Activated CD8-positive, alpha-beta T cell treated with anti-CD3 and anti-CD28 coated beads for 36 hours (primary cell): ENCODE measurements around the gene DHX16. TPM values are rescaled to one million over a fixed set of nuclear protein-coding genes. Genes with fewer than 3 reads are reported as not detected.

Experiments
- ATAC-seq: fragments of 200-7000 bp; cut with Tn5 transposase; one replicate; pipeline ENCODE4 v1.10.0; 2021; ENCODE audit warnings: mild to moderate bottlenecking, moderate library complexity
- CTCF ChIA-PET: fragments of 350-600 bp; sonication (Branson Sonifier 250); formaldehyde crosslinking; loops from one replicate; lab custom pipeline; 2021; ENCODE audit warnings: antibody characterized with exemption; lab: Charles Lee
- POLR2A ChIA-PET: fragments of 350-600 bp; sonication (Branson Sonifier 250); formaldehyde crosslinking; loops from one replicate; lab custom pipeline; 2021; ENCODE audit warnings: antibody characterized with exemption; lab: Charles Lee
- DNase-seq: peaks from one replicate; pipeline ENCODE4 v3.0.0-alpha.2; 2020
- H3K27ac Mint-ChIP-seq: one replicate; pipeline ENCODE4 v1.8.0; 2021; ENCODE audit warnings: mild to moderate bottlenecking, mixed read lengths
- H3K27me3 Mint-ChIP-seq: one replicate; pipeline ENCODE4 v1.8.0; 2021; ENCODE audit warnings: mixed read lengths
- H3K36me3 Mint-ChIP-seq: one replicate; pipeline ENCODE4 v1.8.0; 2021; ENCODE audit warnings: low read depth, mixed read lengths
- H3K4me1 Mint-ChIP-seq: one replicate; pipeline ENCODE4 v1.8.0; 2021; ENCODE audit warnings: low read depth, mixed read lengths
- H3K4me3 Mint-ChIP-seq: one replicate; pipeline ENCODE4 v1.8.0; 2021; ENCODE audit warnings: mild to moderate bottlenecking, moderate library complexity, mixed read lengths
- H3K9me3 Mint-ChIP-seq: one replicate; pipeline ENCODE4 v1.8.0; 2021; ENCODE audit warnings: mixed read lengths
- intact Hi-C: fragments of 100-400 bp; cut with micrococcal nuclease; formaldehyde crosslinking; loops from one replicate; pipeline ENCODE4 v1.10.0; 2022
- total RNA-seq, 2 experiments: library from RNA; stranded (reverse); gene quantifications; one replicate each; pipeline ENCODE4 v1.2.3, GENCODE V29; 2021
- TF ChIP-seq, protein P1 (sequence below): fragments of 200-600 bp; IDR thresholded peaks from one replicate; pipeline ENCODE4 v1.8.0; 2022; ENCODE audit warnings: antibody characterized with exemption, mild to moderate bottlenecking

DHX16 gene
- total RNA-seq, 2 experiments from 2014 or later = 31.1 to 31.3 TPM

DNA sequence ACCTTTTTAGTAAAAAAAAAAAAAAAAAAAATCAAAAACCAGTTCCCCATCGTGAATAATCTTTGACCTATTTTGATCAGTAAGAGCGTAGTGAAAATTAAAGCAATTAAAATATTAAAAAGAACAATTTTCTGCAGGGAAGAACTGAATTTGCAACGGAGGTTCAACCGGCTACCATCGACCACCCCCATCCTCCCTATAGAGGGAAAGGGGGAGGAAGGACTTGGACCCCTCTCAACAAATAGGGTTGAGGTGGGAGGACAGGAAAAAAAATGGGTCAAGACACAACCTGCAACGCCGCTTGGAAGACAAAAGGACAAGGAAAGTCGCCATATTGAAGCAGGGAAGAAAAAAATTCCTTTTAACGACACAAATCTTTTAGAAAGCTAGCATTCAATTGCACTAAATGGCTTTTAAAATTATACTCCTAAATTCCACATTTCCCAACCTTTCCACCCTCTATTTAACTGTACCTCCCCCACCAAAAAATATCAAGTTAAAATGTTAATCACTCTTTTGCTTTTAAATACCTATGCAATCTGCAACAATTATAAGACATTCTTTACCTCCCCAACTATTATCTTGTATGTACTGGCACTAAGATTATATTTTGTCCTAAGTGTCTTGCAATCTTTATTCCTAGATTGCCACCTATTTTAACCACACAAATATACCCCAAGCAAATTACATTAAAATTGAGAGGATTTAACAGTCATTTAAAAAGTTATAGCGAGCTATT is 57.4 kb downstream of the DHX16 start:
- TF ChIP-seq, protein P1, sequence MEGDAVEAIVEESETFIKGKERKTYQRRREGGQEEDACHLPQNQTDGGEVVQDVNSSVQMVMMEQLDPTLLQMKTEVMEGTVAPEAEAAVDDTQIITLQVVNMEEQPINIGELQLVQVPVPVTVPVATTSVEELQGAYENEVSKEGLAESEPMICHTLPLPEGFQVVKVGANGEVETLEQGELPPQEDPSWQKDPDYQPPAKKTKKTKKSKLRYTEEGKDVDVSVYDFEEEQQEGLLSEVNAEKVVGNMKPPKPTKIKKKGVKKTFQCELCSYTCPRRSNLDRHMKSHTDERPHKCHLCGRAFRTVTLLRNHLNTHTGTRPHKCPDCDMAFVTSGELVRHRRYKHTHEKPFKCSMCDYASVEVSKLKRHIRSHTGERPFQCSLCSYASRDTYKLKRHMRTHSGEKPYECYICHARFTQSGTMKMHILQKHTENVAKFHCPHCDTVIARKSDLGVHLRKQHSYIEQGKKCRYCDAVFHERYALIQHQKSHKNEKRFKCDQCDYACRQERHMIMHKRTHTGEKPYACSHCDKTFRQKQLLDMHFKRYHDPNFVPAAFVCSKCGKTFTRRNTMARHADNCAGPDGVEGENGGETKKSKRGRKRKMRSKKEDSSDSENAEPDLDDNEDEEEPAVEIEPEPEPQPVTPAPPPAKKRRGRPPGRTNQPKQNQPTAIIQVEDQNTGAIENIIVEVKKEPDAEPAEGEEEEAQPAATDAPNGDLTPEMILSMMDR = no peak
- peak overlapping the region; percentile 98 for H3K27ac Mint-ChIP-seq
- no peaks in the 10 kb centered on the region for H3K27me3 Mint-ChIP-seq
- DNase-seq (peak; percentile 44), ATAC-seq (no peak)
- POLR2A ChIA-PET = interaction anchor here (0.6 to 5.3 kb wide), 49 partner anchors 11 to 583 kb away, joined by 3 to 121 read pairs (median 4); partner anchors contain the start of genes ABCF1, ATAT1, C6orf136 and DHX16
- no peaks in the 10 kb centered on the region for H3K9me3 Mint-ChIP-seq
- intact Hi-C loops = loop anchor here (5.0 kb wide), 2 partner anchors 67 to 128 kb away; partner anchors contain the start of gene HLA-E
- H3K4me1 Mint-ChIP-seq = peaks cover 50% of the 10 kb centered on the region
- peak overlapping the region; percentile 95 for H3K4me3 Mint-ChIP-seq
- peaks cover 76% of the 10 kb centered on the region for H3K36me3 Mint-ChIP-seq
- CTCF ChIA-PET = interaction anchor here (0.8 to 4.7 kb wide), 8 partner anchors 9 to 119 kb away, joined by 3 to 50 read pairs (median 4); partner anchors contain the start of gene TUBB

DNA sequence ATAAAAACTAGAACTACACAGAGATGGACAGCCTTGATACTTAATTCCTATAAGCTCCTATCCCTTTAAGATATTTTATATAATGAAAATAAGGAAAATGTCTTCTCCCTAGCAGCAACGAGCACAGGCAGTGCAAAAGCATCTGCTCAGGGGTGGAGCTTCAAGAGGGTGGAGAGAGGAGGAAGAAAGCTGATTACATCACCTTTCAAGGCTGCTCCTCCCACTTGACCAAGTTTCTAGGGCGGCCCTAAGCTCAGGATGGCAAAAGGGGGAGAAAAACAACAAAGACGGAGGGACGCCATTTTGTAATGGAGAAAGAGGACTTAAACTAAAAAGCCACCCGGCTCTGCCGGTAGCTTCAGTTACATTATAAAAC is 58.0 kb downstream of the DHX16 start:
- Mint-ChIP-seq H3K36me3 (peaks cover 81% of the 10 kb centered on the region), H3K4me1 (peaks cover 52% of the 10 kb centered on the region), H3K4me3 (peak overlapping the region; percentile 95), H3K27me3 (no peaks in the 10 kb centered on the region), H3K9me3 (no peaks in the 10 kb centered on the region), H3K27ac (peak overlapping the region; percentile 98)
- CTCF ChIA-PET = interaction anchor here (0.8 to 4.7 kb wide), 8 partner anchors 9 to 119 kb away, joined by 3 to 50 read pairs (median 4); partner anchors contain the start of gene TUBB
- peak; percentile 66 for ATAC-seq
- intact Hi-C loops = loop anchor here (5.0 kb wide), 2 partner anchors 67 to 128 kb away; partner anchors contain the start of gene HLA-E
- POLR2A ChIA-PET = interaction anchor here (0.6 to 5.3 kb wide), 38 partner anchors 11 to 298 kb away, joined by 3 to 121 read pairs (median 4); partner anchors contain the start of genes ABCF1, ATAT1, C6orf136 and DHX16
- TF ChIP-seq, protein P1 = no peak
- DNase-seq = peak; percentile 90

DNA sequence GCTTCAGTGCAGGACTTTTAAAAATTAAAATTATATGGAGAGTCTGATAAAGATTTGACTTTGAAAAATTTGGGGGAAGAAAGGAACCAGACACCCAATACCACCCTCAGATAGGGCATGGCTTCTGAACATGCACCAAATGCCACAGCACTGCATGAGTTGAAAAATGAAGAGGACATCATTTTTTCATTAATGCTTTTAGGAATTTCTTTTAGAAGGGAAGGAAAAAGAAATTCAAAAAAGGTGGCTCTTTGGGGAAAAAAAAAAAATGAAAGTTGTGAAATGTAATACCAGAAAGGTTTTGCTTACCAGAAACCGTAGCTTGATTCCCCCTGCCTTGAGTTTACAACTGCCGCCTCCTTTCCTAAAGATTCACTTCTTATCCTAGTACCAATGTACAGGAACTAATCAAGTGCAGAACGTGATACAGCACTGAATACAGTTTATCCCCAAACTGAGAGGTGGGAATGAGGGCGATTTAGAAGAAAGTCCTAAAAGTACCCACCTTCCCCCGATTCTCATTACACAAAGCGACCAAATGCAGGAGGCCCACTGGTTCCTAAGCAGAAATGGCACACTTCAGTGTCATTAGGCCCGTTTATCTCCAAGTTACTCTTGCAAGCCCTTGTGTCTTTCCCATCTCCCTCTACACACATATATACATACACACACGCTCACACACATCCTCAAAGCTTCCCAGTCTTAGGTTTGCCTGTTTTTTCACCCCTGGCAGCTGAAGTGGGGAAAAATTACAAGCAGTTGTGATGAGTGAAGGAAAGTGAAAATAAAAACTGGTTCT is 58.6 kb downstream of the DHX16 start:
- no peaks in the 10 kb centered on the region for H3K9me3 Mint-ChIP-seq
- POLR2A ChIA-PET = interaction anchor here (0.6 to 5.3 kb wide), 29 partner anchors 9 to 298 kb away, joined by 3 to 121 read pairs (median 5); partner anchors contain the start of genes ABCF1, C6orf136, GNL1 and MDC1
- CTCF ChIA-PET = interaction anchor here (0.8 to 4.7 kb wide), 19 partner anchors 8 to 473 kb away, joined by 3 to 50 read pairs (median 6); partner anchors contain the start of genes ATAT1 and TUBB
- TF ChIP-seq, protein P1 = no peak
- intact Hi-C loops = no loop called here
- ATAC-seq (no peak), DNase-seq (no peak)
- peak overlapping the region; percentile 98 for H3K27ac Mint-ChIP-seq
- H3K4me3 Mint-ChIP-seq = peak overlapping the region; percentile 95
- H3K27me3 Mint-ChIP-seq = no peaks in the 10 kb centered on the region
- peaks cover 52% of the 10 kb centered on the region for H3K4me1 Mint-ChIP-seq
- peaks cover 81% of the 10 kb centered on the region for H3K36me3 Mint-ChIP-seq

DNA sequence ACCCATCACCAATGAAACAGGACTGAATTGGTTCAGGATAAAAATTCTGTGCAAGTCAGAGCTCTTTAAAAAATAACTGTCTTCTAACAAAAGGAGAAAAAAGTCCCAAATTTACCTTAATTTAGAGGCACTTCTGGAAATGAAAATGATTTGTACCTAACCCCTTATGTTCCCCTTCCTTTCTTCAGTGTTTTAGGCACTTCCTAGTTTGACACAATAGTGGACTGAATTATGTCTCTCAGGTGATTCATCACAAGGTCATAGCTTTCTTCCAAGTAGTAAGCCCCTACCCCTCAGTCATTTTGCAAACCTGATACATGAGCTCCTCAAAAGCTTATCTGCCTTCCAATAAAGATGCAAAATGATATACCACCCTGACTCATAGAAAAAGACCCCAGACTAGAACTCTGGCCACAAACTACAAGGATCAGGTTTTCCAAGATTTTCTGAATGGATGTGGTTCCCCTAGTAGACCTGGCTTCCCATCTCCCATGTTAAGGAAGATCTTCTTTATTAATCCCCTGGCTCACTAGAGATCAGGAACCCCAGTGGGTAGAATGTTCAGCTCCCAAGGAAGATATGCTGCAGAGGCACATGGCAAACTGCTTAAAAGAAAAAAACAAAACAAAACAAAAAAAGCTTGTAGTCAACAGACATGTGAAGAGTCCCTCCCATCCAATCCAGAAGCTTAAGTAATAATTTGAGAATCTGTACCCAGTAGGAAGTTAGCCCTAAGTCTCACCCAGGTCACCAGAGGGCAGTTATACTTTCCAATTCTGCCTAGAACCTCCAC is 59.4 kb downstream of the DHX16 start:
- Mint-ChIP-seq H3K4me3 (peak overlapping the region; percentile 95), H3K4me1 (peaks cover 55% of the 10 kb centered on the region), H3K27me3 (no peaks in the 10 kb centered on the region), H3K9me3 (no peaks in the 10 kb centered on the region), H3K27ac (peak overlapping the region; percentile 98), H3K36me3 (peaks cover 84% of the 10 kb centered on the region)
- POLR2A ChIA-PET = interaction anchor here (0.8 to 5.3 kb wide), 17 partner anchors 10 to 146 kb away, joined by 3 to 121 read pairs (median 14); partner anchors contain the start of genes ABCF1, GNL1, PRR3 and TUBB
- no peak for ATAC-seq
- no peak for DNase-seq
- intact Hi-C loops = no loop called here
- CTCF ChIA-PET = interaction anchor here (0.8 to 4.7 kb wide), 21 partner anchors 7 to 474 kb away, joined by 3 to 50 read pairs (median 5); partner anchors contain the start of genes ABCF1 and ATAT1
- TF ChIP-seq, protein P1 = no peak
